ENCODE results near the gene SSH2.

Gene SSH2

DNA sequence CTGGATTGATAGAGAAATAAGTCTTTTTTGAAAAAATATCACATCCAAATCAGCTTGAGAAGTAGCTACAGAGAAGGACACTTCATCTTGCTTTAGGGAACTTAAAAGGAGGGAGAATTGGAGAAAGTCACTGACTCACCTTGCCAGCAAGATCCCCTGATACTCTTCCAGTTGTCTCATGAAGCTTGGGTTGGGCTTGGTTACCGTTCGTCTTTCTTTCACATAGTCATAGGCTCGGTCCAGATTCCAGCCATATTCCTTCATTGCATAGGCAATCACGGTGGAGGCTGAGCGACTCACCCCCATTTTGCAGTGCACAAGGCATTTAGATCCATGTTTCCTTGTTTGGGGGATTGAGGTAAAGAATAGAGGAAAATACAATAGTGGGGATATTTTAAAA, 282.0 kb downstream of the SSH2 start:
- TF ChIP-seq, protein P1, sequence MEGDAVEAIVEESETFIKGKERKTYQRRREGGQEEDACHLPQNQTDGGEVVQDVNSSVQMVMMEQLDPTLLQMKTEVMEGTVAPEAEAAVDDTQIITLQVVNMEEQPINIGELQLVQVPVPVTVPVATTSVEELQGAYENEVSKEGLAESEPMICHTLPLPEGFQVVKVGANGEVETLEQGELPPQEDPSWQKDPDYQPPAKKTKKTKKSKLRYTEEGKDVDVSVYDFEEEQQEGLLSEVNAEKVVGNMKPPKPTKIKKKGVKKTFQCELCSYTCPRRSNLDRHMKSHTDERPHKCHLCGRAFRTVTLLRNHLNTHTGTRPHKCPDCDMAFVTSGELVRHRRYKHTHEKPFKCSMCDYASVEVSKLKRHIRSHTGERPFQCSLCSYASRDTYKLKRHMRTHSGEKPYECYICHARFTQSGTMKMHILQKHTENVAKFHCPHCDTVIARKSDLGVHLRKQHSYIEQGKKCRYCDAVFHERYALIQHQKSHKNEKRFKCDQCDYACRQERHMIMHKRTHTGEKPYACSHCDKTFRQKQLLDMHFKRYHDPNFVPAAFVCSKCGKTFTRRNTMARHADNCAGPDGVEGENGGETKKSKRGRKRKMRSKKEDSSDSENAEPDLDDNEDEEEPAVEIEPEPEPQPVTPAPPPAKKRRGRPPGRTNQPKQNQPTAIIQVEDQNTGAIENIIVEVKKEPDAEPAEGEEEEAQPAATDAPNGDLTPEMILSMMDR (IDR thresholded peaks at IDR 0.05; ENCODE audit: low read length, missing control alignments), result no peak
- DNase-seq (ENCODE audit: low read depth), result no peak
- H3K4me3 ChIP-seq (replicated peaks; ENCODE audit: low read depth, low read length), result no peak overlapping the region

DNA sequence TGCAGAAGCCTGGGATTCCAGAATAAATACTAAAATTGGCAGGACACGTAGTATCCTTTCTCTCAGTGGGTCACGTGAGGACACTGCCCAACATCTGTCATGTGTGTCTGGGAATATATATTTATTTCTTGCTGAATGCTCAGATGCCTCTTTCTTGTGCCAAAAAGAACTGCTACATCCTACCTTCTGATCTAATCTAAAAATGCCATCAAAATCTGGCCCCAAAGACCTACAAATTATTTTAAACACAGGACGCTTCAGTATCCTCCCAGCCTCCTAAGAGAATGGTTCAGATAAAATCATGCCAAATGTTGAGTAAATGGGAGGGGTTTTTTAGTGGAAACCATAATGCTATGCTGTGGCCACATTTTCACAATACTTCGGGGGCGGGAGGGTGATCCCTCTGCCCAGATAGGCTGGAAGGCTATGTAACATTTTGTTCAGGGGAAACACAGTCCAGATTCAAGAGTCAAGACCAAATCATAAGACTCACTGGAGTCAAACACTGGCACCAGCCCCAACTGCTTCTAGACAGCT, 284.4 kb downstream of the SSH2 start:
- no peak overlapping the region for H3K4me3 ChIP-seq (replicated peaks; ENCODE audit: low read depth, low read length)
- peak; percentile 96 for DNase-seq (ENCODE audit: low read depth)
- TF ChIP-seq, protein P1 (IDR thresholded peaks at IDR 0.05; ENCODE audit: low read length, missing control alignments), result no peak

DNA sequence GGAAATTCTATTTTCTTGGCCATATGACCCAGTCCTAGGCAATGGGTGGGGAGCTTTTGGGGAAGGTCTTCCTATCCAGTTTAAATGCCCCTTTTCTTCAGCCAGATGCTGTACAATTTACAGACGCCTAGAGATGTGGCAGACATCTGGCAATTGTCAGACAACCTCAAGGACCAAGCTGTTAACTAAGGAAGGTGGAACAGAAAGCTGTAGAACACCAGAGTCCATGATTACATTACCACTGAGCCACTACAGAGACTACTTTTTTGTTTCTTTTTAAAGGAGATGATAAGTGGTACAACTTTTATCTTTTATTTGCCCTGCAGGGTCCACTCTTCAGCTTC, 286.2 kb downstream of the SSH2 start:
- no peak for DNase-seq (ENCODE audit: low read depth)
- TF ChIP-seq, protein P1 (IDR thresholded peaks at IDR 0.05; ENCODE audit: low read length, missing control alignments), result no peak
- no peak overlapping the region for H3K4me3 ChIP-seq (replicated peaks; ENCODE audit: low read depth, low read length)

DNA sequence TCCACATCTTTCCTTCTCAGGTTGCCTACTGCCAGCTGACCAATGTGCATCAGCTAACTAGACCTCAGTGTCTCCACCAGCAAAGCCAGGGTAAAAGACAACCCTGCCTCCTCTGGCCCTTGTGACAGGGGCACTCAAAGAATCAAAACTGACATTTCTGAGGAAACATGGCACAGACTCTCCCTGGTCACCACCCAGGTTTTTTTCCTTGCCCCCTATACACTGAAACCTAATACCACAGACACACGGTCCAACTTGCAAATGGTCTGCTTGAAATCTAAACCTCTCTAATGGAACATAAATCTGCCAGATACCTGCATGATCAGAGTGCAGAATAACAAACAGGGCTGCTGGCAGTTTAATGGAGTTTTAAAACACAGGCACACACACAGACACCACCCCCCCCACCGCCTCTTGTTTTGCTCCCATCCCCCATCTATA, 287.8 kb downstream of the SSH2 start:
- DNase-seq (ENCODE audit: low read depth), result no peak
- no peak overlapping the region for H3K4me3 ChIP-seq (replicated peaks; ENCODE audit: low read depth, low read length)
- TF ChIP-seq, protein P1 (IDR thresholded peaks at IDR 0.05; ENCODE audit: low read length, missing control alignments), result no peak

DNA sequence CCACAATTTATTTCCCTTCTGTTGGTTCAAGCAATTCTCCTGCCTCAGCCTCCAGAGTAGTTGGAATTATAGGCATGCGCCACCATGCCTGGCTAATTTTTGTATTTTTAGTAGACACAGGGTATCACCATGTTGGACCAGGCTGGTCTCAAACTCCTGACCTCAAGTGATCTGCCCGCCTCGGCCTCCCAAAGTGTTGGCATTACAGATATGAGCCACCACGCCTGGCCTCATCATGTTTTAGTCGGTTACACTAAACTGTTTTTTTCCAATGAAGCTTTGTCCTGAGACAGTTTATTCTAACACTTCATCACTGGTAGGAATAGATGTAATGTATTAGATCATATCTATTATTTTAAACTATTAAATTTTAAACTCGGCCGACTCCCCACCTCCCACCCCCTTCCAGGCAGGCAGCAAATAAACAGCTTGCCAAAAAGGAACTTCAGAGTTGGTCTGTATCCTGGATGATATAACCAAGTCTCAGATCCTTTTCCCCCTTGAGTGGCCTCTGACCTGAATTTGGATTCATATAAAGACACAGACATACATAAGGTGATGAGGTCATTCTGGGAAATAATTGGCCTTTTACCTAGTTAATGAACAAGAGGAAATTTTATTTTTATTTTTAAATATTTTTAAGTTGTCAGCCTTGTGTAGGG, 288.9 kb downstream of the SSH2 start:
- H3K4me3 ChIP-seq (replicated peaks; ENCODE audit: low read depth, low read length), result no peak overlapping the region
- DNase-seq (ENCODE audit: low read depth), result no peak
- TF ChIP-seq, protein P1 (IDR thresholded peaks at IDR 0.05; ENCODE audit: low read length, missing control alignments), result no peak

DNA sequence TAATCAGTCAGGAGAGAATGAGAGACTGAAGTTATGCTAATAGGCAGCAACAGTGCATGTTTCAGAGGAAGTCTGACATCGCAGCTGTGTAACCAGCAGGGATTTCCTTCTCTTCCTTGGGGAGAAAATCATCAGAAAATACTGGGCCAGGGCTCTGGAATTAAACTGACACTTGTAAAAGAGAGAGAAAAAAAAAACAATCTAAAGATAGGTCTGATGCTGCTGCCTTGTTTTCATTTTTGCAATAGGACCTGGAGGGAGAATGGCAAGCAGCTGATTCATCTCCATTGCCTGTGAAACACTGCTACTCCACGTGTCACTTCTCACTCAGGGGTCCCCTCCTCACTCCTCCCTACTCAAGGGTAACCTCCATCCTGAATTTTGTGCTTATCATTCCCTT, 289.6 kb downstream of the SSH2 start:
- DNase-seq (ENCODE audit: low read depth), result peak; percentile 64
- no peak overlapping the region for H3K4me3 ChIP-seq (replicated peaks; ENCODE audit: low read depth, low read length)
- TF ChIP-seq, protein P1 (IDR thresholded peaks at IDR 0.05; ENCODE audit: low read length, missing control alignments), result no peak

DNA sequence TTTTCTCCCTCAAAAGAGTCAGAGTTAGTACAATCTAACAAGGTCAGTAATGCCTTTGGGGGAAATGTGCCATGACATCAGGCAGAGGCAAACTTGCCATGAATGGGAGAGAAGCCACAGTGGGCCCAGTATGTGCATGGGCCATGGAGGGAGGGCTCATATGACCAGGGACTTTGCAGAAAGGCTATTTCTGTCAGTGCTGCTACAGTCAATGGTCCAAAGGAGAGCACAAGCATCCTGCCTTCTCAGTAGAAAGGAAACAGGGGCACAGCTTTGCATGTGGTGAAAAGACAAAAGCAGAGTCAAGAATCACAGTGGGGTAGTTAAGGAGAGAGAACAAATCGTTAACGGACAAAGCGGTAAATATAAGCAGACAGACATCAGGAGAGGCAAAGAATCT, 296.1 kb downstream of the SSH2 start:
- TF ChIP-seq, protein P1 (IDR thresholded peaks at IDR 0.05; ENCODE audit: low read length, missing control alignments), result no peak
- no peak for DNase-seq (ENCODE audit: low read depth)
- no peak overlapping the region for H3K4me3 ChIP-seq (replicated peaks; ENCODE audit: low read depth, low read length)

Measured in fibroblast of pulmonary artery (primary cell).